ENCODE measurements around the gene CKS1B. TPM values are rescaled to one million over a fixed set of nuclear protein-coding genes. Genes with fewer than 3 reads are reported as not detected.

The CKS1B gene
- total and polyA plus RNA-seq, 4 donors: 32.4 to 57.9 (median 44.4) TPM

DNA sequence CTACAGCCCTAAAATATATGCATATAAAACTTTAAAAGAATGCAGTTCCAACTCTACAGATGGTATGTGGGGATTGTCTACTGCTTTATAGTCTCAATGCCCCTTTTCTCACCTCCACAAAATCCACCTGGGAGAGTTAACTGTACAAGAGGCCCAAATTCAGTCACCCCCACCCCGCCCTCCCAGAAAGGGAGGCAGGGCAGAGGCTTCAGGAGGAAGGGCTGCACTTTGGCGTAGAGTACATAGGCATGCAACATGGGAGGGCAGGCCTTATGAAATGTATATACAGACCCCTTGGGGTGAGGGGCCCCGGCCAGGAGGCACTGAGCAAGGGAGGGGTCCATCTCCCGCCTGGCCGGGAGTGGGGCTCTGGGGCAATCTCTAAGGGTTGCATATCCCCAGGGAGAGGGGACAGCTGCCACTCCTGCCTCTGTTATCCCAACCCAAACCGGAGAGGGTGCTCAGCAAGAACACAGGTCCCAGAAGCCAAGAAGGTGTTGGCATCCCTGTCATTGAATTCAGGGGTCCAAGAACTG lies 11.6 kb upstream of the CKS1B start:
- Histone ChIP-seq H3K4me3 (ENCODE audit: low read depth in 1 of 3, low read length in 3 of 3) (no peak overlapping the region), H3K36me3 (ENCODE audit: control insufficient read depth in 4 of 4, insufficient read depth in 3 of 4, low read depth in 1 of 4, low read length in 3 of 4) (peaks cover 8 to 53% (median 32%) of the 10 kb centered on the region in 4 donors), H3K4me1 (ENCODE audit: control insufficient read depth in 4 of 4, insufficient read depth in 4 of 4, low read length in 3 of 4) (peaks cover 0 to 41% (median 24%) of the 10 kb centered on the region in 4 donors), H3K27me3 (ENCODE audit: control insufficient read depth in 4 of 4, insufficient read depth in 4 of 4, low read length in 3 of 4) (no peaks in the 10 kb centered on the region), H3K27ac (ENCODE audit: low read depth in 1 of 2, low read length in 2 of 2) (peak overlapping the region in 1 of 2 donors; percentile 97), H3K9me3 (ENCODE audit: control insufficient read depth in 4 of 4, low read length in 3 of 4) (no peaks in the 10 kb centered on the region), H3K9ac (ENCODE audit: low read depth in 1 of 2, low read length in 2 of 2) (no peak overlapping the region)
- WGBS: 80% methylated on average over 6 of the region's 6 CpGs
- TF ChIP-seq HNF4A (conservative IDR thresholded peaks at IDR 0.05) (no peak), MAX (IDR thresholded peaks at IDR 0.05) (no peak), YY1 (IDR thresholded peaks at IDR 0.05) (no peak), EGR1 (IDR thresholded peaks at IDR 0.05; ENCODE audit: low read depth in 2 of 2) (no peak), ATF3 (IDR thresholded peaks at IDR 0.05) (no peak), JUND (IDR thresholded peaks at IDR 0.05) (no peak), GABPA (IDR thresholded peaks at IDR 0.05 in 1 of 2, conservative IDR thresholded peaks at IDR 0.05 in 1 of 2) (no peak), SP1 (IDR thresholded peaks at IDR 0.05) (no peak), FOXA2 (IDR thresholded peaks at IDR 0.05) (no peak), RAD21 (IDR thresholded peaks at IDR 0.05) (no peak), TAF1 (conservative IDR thresholded peaks at IDR 0.05) (no peak), RXRA (IDR thresholded peaks at IDR 0.05) (no peak), HNF4G (IDR thresholded peaks at IDR 0.05) (no peak), NR2F2 (IDR thresholded peaks at IDR 0.05) (no peak), FOXA1 (IDR thresholded peaks at IDR 0.05) (no peak)
- TF ChIP-seq, protein P1, sequence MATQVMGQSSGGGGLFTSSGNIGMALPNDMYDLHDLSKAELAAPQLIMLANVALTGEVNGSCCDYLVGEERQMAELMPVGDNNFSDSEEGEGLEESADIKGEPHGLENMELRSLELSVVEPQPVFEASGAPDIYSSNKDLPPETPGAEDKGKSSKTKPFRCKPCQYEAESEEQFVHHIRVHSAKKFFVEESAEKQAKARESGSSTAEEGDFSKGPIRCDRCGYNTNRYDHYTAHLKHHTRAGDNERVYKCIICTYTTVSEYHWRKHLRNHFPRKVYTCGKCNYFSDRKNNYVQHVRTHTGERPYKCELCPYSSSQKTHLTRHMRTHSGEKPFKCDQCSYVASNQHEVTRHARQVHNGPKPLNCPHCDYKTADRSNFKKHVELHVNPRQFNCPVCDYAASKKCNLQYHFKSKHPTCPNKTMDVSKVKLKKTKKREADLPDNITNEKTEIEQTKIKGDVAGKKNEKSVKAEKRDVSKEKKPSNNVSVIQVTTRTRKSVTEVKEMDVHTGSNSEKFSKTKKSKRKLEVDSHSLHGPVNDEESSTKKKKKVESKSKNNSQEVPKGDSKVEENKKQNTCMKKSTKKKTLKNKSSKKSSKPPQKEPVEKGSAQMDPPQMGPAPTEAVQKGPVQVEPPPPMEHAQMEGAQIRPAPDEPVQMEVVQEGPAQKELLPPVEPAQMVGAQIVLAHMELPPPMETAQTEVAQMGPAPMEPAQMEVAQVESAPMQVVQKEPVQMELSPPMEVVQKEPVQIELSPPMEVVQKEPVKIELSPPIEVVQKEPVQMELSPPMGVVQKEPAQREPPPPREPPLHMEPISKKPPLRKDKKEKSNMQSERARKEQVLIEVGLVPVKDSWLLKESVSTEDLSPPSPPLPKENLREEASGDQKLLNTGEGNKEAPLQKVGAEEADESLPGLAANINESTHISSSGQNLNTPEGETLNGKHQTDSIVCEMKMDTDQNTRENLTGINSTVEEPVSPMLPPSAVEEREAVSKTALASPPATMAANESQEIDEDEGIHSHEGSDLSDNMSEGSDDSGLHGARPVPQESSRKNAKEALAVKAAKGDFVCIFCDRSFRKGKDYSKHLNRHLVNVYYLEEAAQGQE (IDR thresholded peaks at IDR 0.05): no peak
- no peak for DNase-seq (ENCODE audit: low spot score)

DNA sequence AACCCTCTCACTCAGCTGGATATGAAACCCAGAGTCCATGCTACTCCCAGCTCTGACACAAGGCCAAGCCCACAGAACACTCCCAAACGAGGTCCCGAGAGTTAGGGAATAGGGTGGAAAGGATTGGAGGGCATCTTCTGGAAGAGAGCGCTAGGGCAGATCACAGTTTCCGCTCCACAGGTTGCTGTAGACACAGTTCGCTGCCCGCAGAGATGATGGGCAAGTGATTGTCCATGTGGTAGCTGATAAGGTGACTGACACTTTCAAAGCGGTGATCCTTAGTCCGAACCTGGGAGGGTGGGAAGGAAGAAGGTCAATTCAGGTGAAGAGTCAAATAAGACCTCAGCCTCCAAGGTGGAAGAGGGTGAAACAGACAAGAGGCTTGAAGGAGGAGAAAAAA lies 10.8 kb upstream of the CKS1B start:
- WGBS: 88% methylated on average over 8 of the region's 8 CpGs
- Histone ChIP-seq H3K36me3 (ENCODE audit: control insufficient read depth in 4 of 4, insufficient read depth in 3 of 4, low read depth in 1 of 4, low read length in 3 of 4) (peaks cover 10 to 57% (median 34%) of the 10 kb centered on the region in 4 donors), H3K4me3 (ENCODE audit: low read depth in 1 of 3, low read length in 3 of 3) (no peak overlapping the region), H3K9me3 (ENCODE audit: control insufficient read depth in 4 of 4, low read length in 3 of 4) (no peaks in the 10 kb centered on the region), H3K27ac (ENCODE audit: low read depth in 1 of 2, low read length in 2 of 2) (no peak overlapping the region), H3K9ac (ENCODE audit: low read depth in 1 of 2, low read length in 2 of 2) (no peak overlapping the region), H3K4me1 (ENCODE audit: control insufficient read depth in 4 of 4, insufficient read depth in 4 of 4, low read length in 3 of 4) (peaks cover 0 to 41% (median 24%) of the 10 kb centered on the region in 4 donors), H3K27me3 (ENCODE audit: control insufficient read depth in 4 of 4, insufficient read depth in 4 of 4, low read length in 3 of 4) (no peaks in the 10 kb centered on the region)
- no peak for TF ChIP-seq SP1 (IDR thresholded peaks at IDR 0.05)
- TF ChIP-seq FOXA1 (IDR thresholded peaks at IDR 0.05): no peak
- no peak for TF ChIP-seq HNF4A (conservative IDR thresholded peaks at IDR 0.05)
- TF ChIP-seq RAD21 (IDR thresholded peaks at IDR 0.05): no peak
- TF ChIP-seq YY1 (IDR thresholded peaks at IDR 0.05): no peak
- TF ChIP-seq GABPA (IDR thresholded peaks at IDR 0.05 in 1 of 2, conservative IDR thresholded peaks at IDR 0.05 in 1 of 2): no peak
- TF ChIP-seq FOXA2 (IDR thresholded peaks at IDR 0.05): no peak
- TF ChIP-seq, protein P1 (IDR thresholded peaks at IDR 0.05): no peak
- no peak for TF ChIP-seq HNF4G (IDR thresholded peaks at IDR 0.05)
- no peak for TF ChIP-seq RXRA (IDR thresholded peaks at IDR 0.05)
- TF ChIP-seq EGR1 (IDR thresholded peaks at IDR 0.05; ENCODE audit: low read depth in 2 of 2): no peak
- TF ChIP-seq NR2F2 (IDR thresholded peaks at IDR 0.05): no peak
- TF ChIP-seq, protein P2, sequence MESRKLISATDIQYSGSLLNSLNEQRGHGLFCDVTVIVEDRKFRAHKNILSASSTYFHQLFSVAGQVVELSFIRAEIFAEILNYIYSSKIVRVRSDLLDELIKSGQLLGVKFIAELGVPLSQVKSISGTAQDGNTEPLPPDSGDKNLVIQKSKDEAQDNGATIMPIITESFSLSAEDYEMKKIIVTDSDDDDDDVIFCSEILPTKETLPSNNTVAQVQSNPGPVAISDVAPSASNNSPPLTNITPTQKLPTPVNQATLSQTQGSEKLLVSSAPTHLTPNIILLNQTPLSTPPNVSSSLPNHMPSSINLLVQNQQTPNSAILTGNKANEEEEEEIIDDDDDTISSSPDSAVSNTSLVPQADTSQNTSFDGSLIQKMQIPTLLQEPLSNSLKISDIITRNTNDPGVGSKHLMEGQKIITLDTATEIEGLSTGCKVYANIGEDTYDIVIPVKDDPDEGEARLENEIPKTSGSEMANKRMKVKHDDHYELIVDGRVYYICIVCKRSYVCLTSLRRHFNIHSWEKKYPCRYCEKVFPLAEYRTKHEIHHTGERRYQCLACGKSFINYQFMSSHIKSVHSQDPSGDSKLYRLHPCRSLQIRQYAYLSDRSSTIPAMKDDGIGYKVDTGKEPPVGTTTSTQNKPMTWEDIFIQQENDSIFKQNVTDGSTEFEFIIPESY (IDR thresholded peaks at IDR 0.05): no peak
- TF ChIP-seq TAF1 (conservative IDR thresholded peaks at IDR 0.05): no peak
- TF ChIP-seq ATF3 (IDR thresholded peaks at IDR 0.05): no peak
- no peak for TF ChIP-seq JUND (IDR thresholded peaks at IDR 0.05)
- TF ChIP-seq MAX (IDR thresholded peaks at IDR 0.05): no peak
- TF ChIP-seq CTCF (IDR thresholded peaks at IDR 0.05; ENCODE audit: low read depth, low read length, missing input control): no peak
- DNase-seq (ENCODE audit: low spot score): no peak
